Fibroblast of lung (primary cell): ENCODE measurements around the gene IL1RAP.

Experiments used
- EZH2 ChIP-seq: IDR thresholded peaks from 2 replicates; pipeline ENCODE4 v1.5.1; 2012; ENCODE audit warnings: low read length, control low read depth, mild to moderate bottlenecking; ENCODE audit errors: missing control alignments
- TF ChIP-seq, protein P1 (sequence below), 2 donors: IDR thresholded peaks in 1 of 2; conservative IDR thresholded peaks in 1 of 2; 1 replicate in 1 of 2; 2 replicates in 1 of 2; pipeline ENCODE4 v1.5.1; 2011 to 2012; ENCODE audit warnings: low read length in 2 of 2, control low read depth in 1 of 2, inconsistent platforms in 1 of 2, low read depth in 1 of 2, mild to moderate bottlenecking in 1 of 2

DNA sequence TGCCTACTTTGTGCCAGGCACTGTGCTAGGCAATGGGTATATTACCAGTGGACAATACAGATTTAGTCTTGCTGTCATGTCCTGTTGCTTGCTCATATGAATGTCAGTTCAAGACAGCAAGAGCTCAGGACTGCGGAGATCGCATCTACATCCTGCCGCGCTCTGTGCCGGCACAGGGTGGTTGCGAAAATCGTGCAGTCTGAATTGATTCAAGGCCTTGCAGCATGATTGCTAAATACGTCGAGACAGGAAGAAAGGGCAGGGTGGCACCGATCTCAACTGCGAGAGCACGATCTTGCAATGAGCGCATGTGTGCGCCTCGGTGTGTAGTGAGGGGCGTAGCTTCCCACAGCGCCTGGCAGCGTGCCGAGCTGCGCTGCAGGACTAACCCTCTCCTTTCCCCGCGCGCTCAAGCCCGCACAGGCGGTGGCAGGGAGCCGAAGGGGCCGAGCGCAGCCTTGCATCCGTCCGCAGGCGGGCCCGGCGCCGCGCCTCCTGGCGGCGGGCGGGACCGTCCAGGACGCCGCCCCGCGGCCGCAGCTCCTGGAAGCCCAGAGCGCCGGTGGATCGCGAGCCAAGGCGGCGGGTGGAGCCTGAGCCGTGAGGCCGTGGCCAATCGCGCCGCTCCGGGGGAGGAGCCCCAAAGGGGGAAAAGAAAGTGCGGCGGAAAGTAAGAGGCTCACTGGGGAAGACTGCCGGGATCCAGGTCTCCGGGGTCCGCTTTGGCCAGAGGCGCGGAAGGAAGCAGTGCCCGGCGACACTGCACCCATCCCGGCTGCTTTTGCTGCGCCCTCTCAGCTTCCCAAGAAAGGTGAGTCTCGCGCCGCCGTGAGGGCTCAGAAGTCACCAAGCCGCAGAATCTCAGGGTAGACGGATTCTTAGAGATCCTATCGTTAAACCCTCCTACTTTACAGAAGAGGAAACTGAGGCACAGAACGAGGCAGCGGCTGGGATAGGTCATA, at the start of gene IL1RAP:
- TF ChIP-seq, protein P1, sequence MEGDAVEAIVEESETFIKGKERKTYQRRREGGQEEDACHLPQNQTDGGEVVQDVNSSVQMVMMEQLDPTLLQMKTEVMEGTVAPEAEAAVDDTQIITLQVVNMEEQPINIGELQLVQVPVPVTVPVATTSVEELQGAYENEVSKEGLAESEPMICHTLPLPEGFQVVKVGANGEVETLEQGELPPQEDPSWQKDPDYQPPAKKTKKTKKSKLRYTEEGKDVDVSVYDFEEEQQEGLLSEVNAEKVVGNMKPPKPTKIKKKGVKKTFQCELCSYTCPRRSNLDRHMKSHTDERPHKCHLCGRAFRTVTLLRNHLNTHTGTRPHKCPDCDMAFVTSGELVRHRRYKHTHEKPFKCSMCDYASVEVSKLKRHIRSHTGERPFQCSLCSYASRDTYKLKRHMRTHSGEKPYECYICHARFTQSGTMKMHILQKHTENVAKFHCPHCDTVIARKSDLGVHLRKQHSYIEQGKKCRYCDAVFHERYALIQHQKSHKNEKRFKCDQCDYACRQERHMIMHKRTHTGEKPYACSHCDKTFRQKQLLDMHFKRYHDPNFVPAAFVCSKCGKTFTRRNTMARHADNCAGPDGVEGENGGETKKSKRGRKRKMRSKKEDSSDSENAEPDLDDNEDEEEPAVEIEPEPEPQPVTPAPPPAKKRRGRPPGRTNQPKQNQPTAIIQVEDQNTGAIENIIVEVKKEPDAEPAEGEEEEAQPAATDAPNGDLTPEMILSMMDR (conservative IDR thresholded peaks at IDR 0.05 in 1 of 2, IDR thresholded peaks at IDR 0.05 in 1 of 2; ENCODE audit: low read depth in 1 of 2, low read length in 2 of 2): peak in 1 of 2 donors; percentile 39
- TF ChIP-seq EZH2: no peak
